Rectal smooth muscle tissue (tissue), 1 donor: ENCODE measurements around the gene PPIB.

Experiments used
- H3K27ac ChIP-seq: one replicate; pipeline ENCODE4 v1.7.0; 2013; ENCODE audit warnings: low read depth, low read length, inconsistent platforms
- H3K27me3 ChIP-seq: one replicate; pipeline ENCODE4 v1.7.0; 2013; ENCODE audit warnings: low read length; ENCODE audit not compliant: control insufficient read depth, insufficient read depth
- H3K36me3 ChIP-seq: one replicate; pipeline ENCODE4 v1.7.0; 2013; ENCODE audit warnings: low read length; ENCODE audit not compliant: control insufficient read depth, insufficient read depth
- H3K4me1 ChIP-seq: one replicate; pipeline ENCODE4 v1.7.0; 2013; ENCODE audit warnings: low read length; ENCODE audit not compliant: control insufficient read depth, insufficient read depth
- H3K4me3 ChIP-seq: one replicate; pipeline ENCODE4 v1.7.0; 2013; ENCODE audit warnings: low read length
- H3K9ac ChIP-seq: one replicate; pipeline ENCODE4 v1.7.0; 2013; ENCODE audit warnings: low read length

Gene PPIB

DNA sequence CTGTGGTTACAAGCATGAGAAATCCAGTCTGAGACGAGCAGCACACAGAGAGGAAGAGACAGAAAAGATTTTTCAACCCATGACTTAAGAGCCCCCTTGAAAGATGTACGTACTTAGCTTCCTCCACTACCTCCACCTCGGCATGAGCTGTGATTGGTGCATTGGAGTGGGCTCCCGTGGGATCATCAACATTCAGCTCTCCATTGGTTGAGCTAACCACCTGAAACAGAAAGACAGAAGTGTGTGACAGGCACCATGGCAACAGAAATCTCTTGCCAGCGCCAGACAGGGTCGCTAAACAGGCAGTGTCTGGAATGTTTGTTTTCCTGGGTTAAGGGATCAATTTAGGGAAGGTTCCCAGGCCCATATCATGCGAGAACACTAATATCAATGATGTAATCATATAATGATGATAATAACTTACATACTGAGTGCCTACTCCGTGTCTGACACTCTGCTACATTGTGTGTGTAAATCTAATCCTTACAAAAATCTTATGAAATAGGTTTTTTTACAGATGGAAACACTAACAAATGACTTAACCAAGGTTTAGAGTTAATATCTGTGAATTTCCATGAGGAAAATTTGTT is 17.5 kb upstream of the PPIB start:
- Histone ChIP-seq H3K9ac (no peak overlapping the region), H3K27me3 (no peaks in the 10 kb centered on the region), H3K4me1 (no peaks in the 10 kb centered on the region), H3K36me3 (peaks cover 5% of the 10 kb centered on the region), H3K27ac (no peak overlapping the region), H3K4me3 (no peak overlapping the region)

- no peak overlapping the region for H3K9ac ChIP-seq
Measured at GRCh38 chr15:64166102-64166890, 3.5 kb upstream of the PPIB start.

DNA sequence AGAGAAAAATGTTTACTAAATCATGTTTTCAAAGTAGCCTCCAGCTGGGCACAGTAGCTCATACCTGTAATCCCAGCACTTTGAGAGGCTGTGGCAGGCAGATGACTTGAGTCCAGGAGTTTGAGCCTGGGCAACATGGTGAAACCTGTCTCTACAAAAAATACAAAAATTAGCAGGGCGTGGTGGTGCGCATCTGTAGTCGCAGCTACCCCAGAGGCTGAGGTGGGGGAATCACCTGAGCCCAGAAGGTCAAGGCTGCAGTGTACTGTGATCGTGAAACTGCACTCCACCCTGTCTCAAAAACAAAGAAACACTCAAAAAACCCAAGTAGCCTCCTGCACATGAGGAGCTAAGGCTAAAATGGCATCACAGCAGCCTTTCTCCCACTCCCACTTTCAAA is 1.6 kb upstream of the PPIB start:
- H3K27ac ChIP-seq: no peak overlapping the region

More at GRCh38 chr15:64166102-64166890, 3.5 kb upstream of the PPIB start:
- peaks cover 7% of the 10 kb centered on the region for H3K4me1 ChIP-seq
- H3K27me3 ChIP-seq: no peaks in the 10 kb centered on the region
- H3K36me3 ChIP-seq: no peaks in the 10 kb centered on the region
- no peak overlapping the region for H3K4me3 ChIP-seq
- no peak overlapping the region for H3K27ac ChIP-seq

GRCh38 chr15:64163659-64164362 is 989 bp upstream of the PPIB start:
- Histone ChIP-seq H3K36me3 (peaks cover 12% of the 10 kb centered on the region), H3K9ac (no peak overlapping the region), H3K27ac (peak overlapping the region; percentile 92), H3K4me3 (peak overlapping the region; percentile 74), H3K27me3 (no peaks in the 10 kb centered on the region), H3K4me1 (peaks cover 7% of the 10 kb centered on the region)

More for the DNA sequence above, 1.6 kb upstream of the PPIB start:
- peaks cover 7% of the 10 kb centered on the region for H3K4me1 ChIP-seq
- H3K36me3 ChIP-seq: peaks cover 8% of the 10 kb centered on the region
- no peak overlapping the region for H3K9ac ChIP-seq
- H3K4me3 ChIP-seq: no peak overlapping the region
- no peaks in the 10 kb centered on the region for H3K27me3 ChIP-seq

DNA sequence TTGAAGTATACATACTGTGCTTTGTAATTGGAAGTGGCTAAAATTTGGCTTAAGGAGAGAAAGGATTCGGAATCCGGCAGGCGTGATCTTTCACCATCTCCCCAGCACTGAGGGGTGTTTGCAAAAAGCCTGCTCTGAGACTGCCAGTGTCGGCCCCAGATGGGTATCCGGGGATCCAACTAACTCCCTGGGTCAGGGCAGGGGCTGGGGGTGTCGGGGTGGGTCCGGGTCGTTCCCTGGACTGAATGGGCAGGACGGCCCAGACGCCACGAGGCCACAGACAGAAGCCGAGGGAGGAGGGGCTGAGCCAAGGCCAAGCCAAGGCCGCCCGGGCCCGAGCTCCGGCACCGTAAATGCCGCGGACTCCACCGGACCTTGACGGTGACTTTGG is 349 bp downstream of the PPIB start:
- H3K4me3 ChIP-seq: peak overlapping the region; percentile 91
- H3K4me1 ChIP-seq: peaks cover 7% of the 10 kb centered on the region
- H3K27ac ChIP-seq: peak overlapping the region; percentile 86
- H3K9ac ChIP-seq: peak overlapping the region; percentile 87
- no peaks in the 10 kb centered on the region for H3K27me3 ChIP-seq
- peaks cover 25% of the 10 kb centered on the region for H3K36me3 ChIP-seq

DNA sequence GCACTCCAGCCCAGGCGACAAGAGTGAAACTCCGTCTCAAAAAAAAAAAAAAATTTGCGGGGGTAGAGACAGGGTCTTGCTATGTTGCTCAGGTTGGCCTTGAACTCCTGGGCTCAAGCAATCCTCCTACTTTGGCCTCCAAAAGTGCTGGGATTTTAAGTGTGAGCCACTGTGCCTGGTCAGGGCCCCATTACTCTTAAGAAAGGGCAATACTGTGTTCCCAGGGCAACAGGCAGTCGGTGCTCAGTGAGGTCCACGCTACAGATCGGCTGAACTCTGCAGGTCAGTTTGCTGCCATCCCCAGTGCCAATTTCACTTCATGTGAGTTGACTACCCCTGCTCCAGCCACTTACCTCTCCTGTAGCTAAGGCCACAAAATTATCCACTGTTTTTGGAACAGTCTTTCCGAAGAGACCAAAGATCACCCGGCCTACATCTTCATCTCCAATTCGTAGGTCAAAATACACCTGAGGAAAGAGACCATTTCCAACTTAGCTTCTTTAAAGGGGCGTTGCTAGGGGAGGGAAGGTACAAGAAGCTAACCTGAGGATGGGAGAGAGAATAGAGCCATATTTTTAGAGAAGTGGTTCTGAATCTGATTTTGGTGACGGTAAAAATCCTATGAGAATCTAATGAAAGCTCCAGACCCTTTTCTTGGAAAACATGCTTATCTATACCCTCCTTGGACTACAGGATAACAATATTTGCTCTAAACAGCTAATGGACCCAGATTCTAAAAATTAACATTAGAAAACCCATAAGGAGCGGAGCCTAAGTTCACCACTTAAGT is 939 bp downstream of the PPIB start:
- Histone ChIP-seq H3K4me1 (peaks cover 7% of the 10 kb centered on the region), H3K27ac (peak overlapping the region; percentile 86), H3K27me3 (no peaks in the 10 kb centered on the region), H3K36me3 (peaks cover 31% of the 10 kb centered on the region), H3K9ac (peak overlapping the region; percentile 39), H3K4me3 (peak overlapping the region; percentile 91)

- H3K36me3 ChIP-seq: peaks cover 43% of the 10 kb centered on the region
- peaks cover 9% of the 10 kb centered on the region for H3K4me1 ChIP-seq
- H3K9ac ChIP-seq: no peak overlapping the region
- H3K27ac ChIP-seq: no peak overlapping the region
- H3K4me3 ChIP-seq: no peak overlapping the region
- no peaks in the 10 kb centered on the region for H3K27me3 ChIP-seq
Measured at GRCh38 chr15:64158363-64159134, 4.3 kb downstream of the PPIB start.

DNA sequence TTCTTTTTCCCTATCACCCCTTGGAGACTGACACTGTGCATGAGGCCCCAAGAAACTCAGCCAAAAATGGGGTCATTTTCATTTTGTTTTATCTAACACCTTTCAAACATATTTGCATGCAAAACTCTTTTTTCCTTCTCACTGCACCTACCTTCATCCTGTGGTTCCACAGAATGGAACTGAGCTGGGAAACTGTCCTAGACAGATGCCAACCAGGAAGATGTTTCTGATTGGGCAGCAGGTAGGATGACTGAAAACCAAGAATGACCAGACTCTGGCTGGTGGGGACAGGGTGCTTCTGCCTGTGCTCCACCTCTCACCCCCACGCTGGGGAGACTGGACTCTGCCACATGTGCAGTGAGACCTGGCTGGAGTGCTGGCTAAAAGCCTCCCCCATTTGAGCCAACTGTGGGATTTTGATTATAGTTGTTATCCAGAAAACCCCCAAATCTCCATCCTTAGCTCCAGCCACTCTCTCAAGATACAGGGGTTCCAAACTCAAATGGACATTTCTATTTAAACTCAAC is 5.2 kb downstream of the PPIB start:
- Histone ChIP-seq H3K4me1 (peaks cover 9% of the 10 kb centered on the region), H3K4me3 (no peak overlapping the region), H3K27ac (no peak overlapping the region), H3K9ac (no peak overlapping the region), H3K27me3 (peaks cover 6% of the 10 kb centered on the region), H3K36me3 (peaks cover 43% of the 10 kb centered on the region)

- Histone ChIP-seq H3K27me3 (peaks cover 8% of the 10 kb centered on the region), H3K27ac (no peak overlapping the region), H3K9ac (no peak overlapping the region), H3K36me3 (peaks cover 43% of the 10 kb centered on the region), H3K4me1 (peaks cover 6% of the 10 kb centered on the region), H3K4me3 (no peak overlapping the region)
Measured at GRCh38 chr15:64156652-64157331, 6.0 kb downstream of the PPIB start.

DNA sequence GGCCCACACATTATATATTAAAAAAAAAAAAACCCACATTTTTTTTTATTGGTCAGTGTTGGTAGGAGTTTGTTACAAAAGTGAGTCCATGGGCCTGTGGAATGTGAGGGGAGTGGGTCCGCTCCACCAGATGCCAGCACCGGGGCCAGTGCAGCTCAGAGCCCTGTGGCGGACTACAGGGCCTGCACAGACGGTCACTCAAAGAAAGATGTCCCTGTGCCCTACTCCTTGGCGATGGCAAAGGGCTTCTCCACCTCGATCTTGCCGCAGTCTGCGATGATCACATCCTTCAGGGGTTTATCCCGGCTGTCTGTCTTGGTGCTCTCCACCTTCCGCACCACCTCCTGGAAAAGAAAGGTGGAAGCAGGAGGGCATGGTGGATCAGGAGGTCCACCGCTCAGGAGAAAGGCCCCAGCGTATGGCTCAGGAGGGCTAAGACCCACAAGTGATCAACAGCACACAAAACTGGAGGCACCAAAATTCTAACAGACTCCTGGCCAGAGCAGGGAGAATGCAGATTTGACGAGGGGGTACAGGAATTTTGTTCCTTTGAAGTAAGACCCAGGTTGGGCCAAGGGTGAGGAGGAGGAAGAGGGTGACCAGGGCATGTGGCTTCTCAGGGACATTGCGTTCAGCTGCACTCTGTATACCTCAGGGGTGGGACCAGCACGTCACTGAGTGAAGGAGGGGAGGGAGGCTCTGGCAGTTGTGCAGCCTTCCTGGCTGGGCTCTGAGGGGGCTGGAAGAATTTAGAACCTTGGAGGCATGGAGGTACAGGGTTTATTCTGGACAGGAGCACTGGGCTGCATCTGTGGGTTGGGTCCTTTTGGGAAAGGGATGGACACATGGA is 6.8 kb downstream of the PPIB start:
- H3K27ac ChIP-seq: no peak overlapping the region
- H3K36me3 ChIP-seq: peaks cover 43% of the 10 kb centered on the region
- no peak overlapping the region for H3K9ac ChIP-seq
- H3K4me1 ChIP-seq: peaks cover 4% of the 10 kb centered on the region
- no peak overlapping the region for H3K4me3 ChIP-seq
- H3K27me3 ChIP-seq: peaks cover 8% of the 10 kb centered on the region
